Activated naive CD8-positive, alpha-beta T cell treated with anti-CD3 and anti-CD28 coated beads, Interleukin-2, amount 50 U/mL, for 24 hours (primary cell): ENCODE measurements around the gene ADAM11.
A peak's percentile ranks its signal among the peaks of the same experiment; 100 is the strongest.
"Not testable (repeated sequence)": the region's sequence is repeated elsewhere in the genome, so short reads cannot be mapped to it uniquely, and the experiment has no call there.

Experiments used
- ATAC-seq: fragments of 150-1000 bp; cut with Tn5 transposase; one replicate; pipeline ENCODE4 v1.10.0; 2021
- DNase-seq: peaks from one replicate; pipeline ENCODE4 v3.0.0; 2021
- H3K27ac Mint-ChIP-seq: one replicate; pipeline ENCODE4 v1.8.0; 2021; ENCODE audit warnings: mild to moderate bottlenecking, mixed read lengths
- H3K27me3 Mint-ChIP-seq: one replicate; pipeline ENCODE4 v1.8.0; 2021; ENCODE audit warnings: mixed read lengths
- H3K36me3 Mint-ChIP-seq: one replicate; pipeline ENCODE4 v1.8.0; 2021; ENCODE audit warnings: low read depth, mixed read lengths
- H3K4me1 Mint-ChIP-seq: one replicate; pipeline ENCODE4 v1.8.0; 2021; ENCODE audit warnings: mixed read lengths
- H3K4me3 Mint-ChIP-seq: one replicate; pipeline ENCODE4 v1.8.0; 2021; ENCODE audit warnings: mild to moderate bottlenecking, moderate library complexity, mixed read lengths
- H3K9me3 Mint-ChIP-seq: one replicate; pipeline ENCODE4 v1.8.0; 2021; ENCODE audit warnings: mixed read lengths

The ADAM11 gene

DNA sequence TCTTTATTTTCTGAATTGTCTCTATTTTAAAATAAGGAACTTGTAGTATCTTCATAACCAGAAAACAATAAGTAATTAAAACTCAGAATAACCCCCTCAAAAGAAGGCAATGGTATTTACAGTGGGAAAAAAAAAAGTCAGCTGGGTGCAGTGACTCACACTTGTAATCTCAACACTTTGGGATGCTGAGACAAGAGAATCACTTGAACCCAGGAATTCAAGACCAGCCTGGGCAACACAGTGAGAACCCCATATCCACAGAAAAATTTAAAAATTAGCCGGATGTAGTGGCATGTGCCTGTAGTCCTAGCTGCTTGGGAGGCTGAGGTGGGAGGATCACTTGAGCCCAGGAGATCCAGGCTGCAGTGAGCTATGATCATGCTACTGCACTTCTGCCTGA, 33.5 kb downstream of the ADAM11 start:
- Mint-ChIP-seq H3K9me3 (no peaks in the 10 kb centered on the region), H3K4me1 (peaks cover 9% of the 10 kb centered on the region), H3K27ac (no peak overlapping the region), H3K27me3 (no peaks in the 10 kb centered on the region), H3K4me3 (no peak overlapping the region), H3K36me3 (no peaks in the 10 kb centered on the region)
- ATAC-seq (no peak), DNase-seq (no peak)

DNA sequence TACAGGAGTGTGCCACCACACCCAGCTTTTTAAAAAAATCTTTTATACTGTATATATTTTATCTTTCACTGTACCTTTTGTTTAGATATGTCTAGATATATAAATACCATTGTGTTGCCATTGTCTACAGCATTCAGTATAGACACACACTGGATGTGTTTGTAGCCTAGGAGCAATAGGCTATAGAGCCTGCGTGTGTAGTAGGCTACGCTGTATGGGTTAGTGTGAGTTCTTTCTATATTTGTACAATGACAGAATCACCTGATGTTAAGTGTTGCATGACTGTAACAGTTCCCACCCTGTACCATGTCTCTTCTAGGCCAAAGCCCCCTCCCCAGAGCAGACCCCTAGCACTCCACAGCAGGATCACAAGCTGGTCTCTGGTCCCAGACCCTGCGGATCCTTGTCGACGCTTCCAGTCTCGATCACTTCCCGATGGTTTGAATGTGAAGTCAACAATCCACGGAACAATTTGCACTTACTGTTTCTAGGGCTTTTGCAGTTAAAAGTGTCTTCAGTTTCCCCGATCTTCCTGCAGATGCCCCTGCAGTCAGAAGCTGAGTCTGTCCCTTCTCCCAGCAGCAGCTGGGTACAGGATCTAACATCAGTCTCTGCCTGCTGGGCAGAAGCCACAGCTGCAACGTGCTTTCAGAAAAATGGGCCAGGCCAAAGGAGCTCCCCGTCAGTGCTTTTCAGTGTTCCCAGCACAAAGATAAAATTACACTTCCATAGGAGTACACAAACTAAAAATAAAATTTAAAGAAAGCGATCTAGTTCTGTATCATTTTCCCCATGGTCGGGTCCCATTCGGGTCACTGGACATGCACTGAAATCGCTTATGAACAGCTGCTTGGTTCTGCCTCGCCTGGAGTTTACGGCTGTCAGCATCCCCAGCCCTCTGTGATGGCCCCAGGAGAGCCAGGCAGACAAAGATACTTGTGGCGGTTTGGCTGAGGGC, 35.4 kb downstream of the ADAM11 start:
- Mint-ChIP-seq H3K9me3 (no peaks in the 10 kb centered on the region), H3K27me3 (no peaks in the 10 kb centered on the region), H3K27ac (peak overlapping the region; percentile 64), H3K4me3 (no peak overlapping the region), H3K36me3 (no peaks in the 10 kb centered on the region), H3K4me1 (peaks cover 9% of the 10 kb centered on the region)
- ATAC-seq (no peak), DNase-seq (no peak)

DNA sequence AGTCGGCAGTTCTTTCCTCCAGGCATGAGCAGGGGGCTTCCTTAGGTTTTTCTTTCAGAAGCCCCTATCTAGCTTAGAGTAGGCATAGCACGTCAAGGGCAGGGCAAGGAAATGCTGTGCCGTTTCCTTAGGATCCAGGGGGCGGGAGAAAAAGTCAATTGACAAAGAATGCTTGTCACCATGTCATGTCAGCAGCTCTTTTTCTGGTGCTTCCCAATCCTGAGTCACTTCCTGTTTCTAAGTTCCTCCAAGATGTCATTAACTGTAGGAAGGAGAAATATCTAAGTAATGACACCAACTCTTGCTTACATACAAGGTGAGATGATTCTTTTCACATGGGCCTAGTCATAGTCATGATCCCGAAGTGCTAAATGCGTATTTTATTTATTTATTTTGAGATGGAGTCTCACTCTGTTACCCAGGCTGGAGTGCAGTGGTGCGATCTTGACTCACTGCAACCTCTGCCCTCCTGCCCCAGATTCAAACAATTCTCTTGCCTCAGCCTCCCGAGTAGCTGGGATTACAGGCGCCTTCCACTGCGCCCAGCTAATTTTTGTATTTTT, 36.1 kb downstream of the ADAM11 start:
- DNase-seq (no peak), ATAC-seq (peak; percentile 54)
- Mint-ChIP-seq H3K4me1 (peaks cover 9% of the 10 kb centered on the region), H3K27me3 (no peaks in the 10 kb centered on the region), H3K9me3 (no peaks in the 10 kb centered on the region), H3K27ac (peak overlapping the region; percentile 64), H3K36me3 (no peaks in the 10 kb centered on the region), H3K4me3 (no peak overlapping the region)

DNA sequence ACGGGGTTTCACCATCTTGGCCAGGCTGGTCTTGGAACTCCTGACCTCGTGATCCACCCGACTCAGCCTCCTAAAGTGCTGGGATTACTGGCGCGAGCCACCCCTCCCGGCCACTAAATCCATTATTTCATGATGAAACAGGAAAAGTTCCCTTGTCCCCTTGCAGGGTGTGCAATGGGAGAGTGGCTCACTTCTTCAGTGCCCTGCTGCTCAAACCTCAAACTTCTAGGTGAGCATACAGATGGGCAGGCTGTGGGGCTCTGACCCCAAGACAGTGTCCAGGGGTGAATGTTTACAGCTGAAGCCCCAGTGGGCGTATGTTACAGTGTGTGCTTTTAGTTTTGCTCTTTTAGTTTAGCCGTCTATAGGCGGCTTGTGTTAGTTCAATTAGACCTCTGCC, 36.6 kb downstream of the ADAM11 start:
- no peaks in the 10 kb centered on the region for H3K27me3 Mint-ChIP-seq
- H3K4me3 Mint-ChIP-seq = no peak overlapping the region
- DNase-seq (no peak), ATAC-seq (no peak)
- H3K36me3 Mint-ChIP-seq = no peaks in the 10 kb centered on the region
- H3K27ac Mint-ChIP-seq = no peak overlapping the region
- peaks cover 9% of the 10 kb centered on the region for H3K4me1 Mint-ChIP-seq
- H3K9me3 Mint-ChIP-seq = no peaks in the 10 kb centered on the region

DNA sequence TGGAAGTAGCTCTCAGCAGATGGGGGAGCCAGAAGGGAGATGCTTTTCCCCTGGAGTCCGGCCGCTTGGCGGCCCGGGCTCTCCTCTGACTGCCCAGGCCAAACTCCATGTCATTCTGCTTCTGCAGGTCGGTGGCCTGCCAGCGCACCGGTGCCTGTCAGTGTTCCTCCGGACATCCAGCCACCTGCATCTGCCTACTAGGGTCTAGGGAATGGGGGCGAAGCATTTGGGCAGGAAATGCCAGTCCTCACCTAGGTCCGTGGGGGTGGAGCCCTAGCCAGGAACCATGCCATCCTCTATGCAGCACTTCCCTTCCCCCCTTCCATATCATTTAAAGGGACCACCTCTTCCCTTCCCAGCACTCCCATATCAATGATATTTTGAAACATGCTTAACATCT, 37.1 kb downstream of the ADAM11 start:
- no peaks in the 10 kb centered on the region for H3K36me3 Mint-ChIP-seq
- H3K27me3 Mint-ChIP-seq = no peaks in the 10 kb centered on the region
- peaks cover 9% of the 10 kb centered on the region for H3K4me1 Mint-ChIP-seq
- no peak overlapping the region for H3K27ac Mint-ChIP-seq
- no peak overlapping the region for H3K4me3 Mint-ChIP-seq
- DNase-seq (no peak), ATAC-seq (no peak)
- H3K9me3 Mint-ChIP-seq = no peaks in the 10 kb centered on the region

DNA sequence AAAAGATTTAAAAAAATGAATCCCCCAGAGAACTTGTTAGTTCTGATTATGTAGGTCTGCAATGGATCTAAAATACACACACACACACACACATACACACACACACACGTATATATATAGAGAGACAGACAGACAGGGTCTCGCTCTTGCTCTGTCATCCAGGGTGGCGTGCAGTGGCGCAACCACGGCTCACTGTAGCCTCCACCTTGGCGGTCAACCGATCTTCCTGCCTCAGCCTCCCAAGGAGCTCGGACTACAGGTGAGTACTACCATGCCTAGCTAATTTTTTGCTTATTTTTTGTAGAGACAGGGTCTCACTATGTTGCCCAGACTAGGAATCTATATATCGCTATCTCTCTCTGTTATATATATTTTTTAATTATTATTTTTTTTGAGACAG, 37.9 kb downstream of the ADAM11 start:
- no peaks in the 10 kb centered on the region for H3K36me3 Mint-ChIP-seq
- H3K9me3 Mint-ChIP-seq = no peaks in the 10 kb centered on the region
- H3K27me3 Mint-ChIP-seq = no peaks in the 10 kb centered on the region
- DNase-seq (no peak), ATAC-seq (no peak)
- H3K27ac Mint-ChIP-seq = no peak overlapping the region
- H3K4me3 Mint-ChIP-seq = no peak overlapping the region
- H3K4me1 Mint-ChIP-seq = peaks cover 9% of the 10 kb centered on the region

DNA sequence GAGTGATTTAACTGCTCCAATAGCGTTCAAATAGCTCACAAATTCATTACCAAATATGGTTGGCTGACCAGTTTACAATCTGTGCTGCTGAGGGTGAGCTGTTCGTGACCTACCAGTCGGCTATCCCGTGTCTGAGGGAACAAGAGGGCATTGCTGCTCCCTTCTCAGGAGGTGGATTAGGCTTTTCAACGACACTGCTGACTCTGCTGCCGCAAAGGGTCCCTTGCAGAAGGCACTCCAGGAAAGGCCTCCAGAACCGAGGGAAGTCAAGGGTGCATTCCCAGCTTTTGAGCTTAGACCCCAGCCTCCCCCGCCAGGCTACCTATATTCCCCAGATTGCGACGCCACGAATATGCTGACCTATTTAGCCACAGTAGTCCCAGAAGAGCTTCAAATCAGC, 39.0 kb downstream of the ADAM11 start:
- Mint-ChIP-seq H3K27ac (no peak overlapping the region), H3K4me1 (peaks cover 9% of the 10 kb centered on the region), H3K9me3 (no peaks in the 10 kb centered on the region), H3K4me3 (no peak overlapping the region), H3K36me3 (no peaks in the 10 kb centered on the region), H3K27me3 (no peaks in the 10 kb centered on the region)
- DNase-seq (no peak), ATAC-seq (no peak)

DNA sequence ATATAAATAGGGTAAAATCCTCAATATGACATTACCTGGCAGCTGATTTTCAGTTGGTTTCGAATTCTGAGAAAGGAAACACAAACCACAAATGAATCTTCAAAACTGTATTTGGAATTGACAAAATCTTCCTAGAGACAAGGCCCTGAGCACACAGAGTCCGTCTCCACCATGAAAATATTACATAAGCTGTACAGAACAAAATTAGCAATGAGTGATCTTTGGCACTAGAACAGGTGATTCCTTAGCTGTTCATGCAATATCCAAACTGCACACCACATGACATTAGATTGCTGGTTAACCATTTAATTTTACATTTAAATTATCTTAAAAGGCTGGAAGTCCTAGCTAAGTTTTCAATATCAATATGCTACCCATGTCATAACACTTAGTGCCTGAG, 39.6 kb downstream of the ADAM11 start:
- ATAC-seq (no peak), DNase-seq (no peak)
- H3K9me3 Mint-ChIP-seq = no peaks in the 10 kb centered on the region
- H3K36me3 Mint-ChIP-seq = no peaks in the 10 kb centered on the region
- no peak overlapping the region for H3K27ac Mint-ChIP-seq
- H3K4me3 Mint-ChIP-seq = no peak overlapping the region
- H3K4me1 Mint-ChIP-seq = peaks cover 9% of the 10 kb centered on the region
- no peaks in the 10 kb centered on the region for H3K27me3 Mint-ChIP-seq

DNA sequence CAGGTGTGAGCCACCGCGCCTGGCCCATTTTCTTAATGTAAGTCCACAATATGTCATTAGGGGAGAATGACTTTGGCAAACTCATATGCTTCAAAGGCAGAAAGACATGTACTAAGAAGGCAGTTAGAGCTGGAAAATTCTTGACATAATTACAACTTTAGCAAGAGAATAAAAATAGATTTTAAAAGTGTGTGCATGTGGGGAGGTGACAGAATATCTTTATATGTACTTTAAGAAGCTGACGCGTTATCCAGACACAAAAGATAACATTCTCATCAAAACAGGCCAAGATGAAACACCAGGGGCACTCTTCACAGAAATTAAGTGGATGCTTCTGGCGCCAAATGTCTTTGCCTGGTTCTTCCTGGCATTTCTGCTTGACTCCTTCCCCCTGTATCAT, 43.1 kb downstream of the ADAM11 start:
- ATAC-seq (no peak), DNase-seq (no peak)
- Mint-ChIP-seq H3K4me1 (no peaks in the 10 kb centered on the region), H3K4me3 (no peak overlapping the region), H3K9me3 (no peaks in the 10 kb centered on the region), H3K27me3 (no peaks in the 10 kb centered on the region), H3K36me3 (peaks cover 11% of the 10 kb centered on the region), H3K27ac (no peak overlapping the region)

DNA sequence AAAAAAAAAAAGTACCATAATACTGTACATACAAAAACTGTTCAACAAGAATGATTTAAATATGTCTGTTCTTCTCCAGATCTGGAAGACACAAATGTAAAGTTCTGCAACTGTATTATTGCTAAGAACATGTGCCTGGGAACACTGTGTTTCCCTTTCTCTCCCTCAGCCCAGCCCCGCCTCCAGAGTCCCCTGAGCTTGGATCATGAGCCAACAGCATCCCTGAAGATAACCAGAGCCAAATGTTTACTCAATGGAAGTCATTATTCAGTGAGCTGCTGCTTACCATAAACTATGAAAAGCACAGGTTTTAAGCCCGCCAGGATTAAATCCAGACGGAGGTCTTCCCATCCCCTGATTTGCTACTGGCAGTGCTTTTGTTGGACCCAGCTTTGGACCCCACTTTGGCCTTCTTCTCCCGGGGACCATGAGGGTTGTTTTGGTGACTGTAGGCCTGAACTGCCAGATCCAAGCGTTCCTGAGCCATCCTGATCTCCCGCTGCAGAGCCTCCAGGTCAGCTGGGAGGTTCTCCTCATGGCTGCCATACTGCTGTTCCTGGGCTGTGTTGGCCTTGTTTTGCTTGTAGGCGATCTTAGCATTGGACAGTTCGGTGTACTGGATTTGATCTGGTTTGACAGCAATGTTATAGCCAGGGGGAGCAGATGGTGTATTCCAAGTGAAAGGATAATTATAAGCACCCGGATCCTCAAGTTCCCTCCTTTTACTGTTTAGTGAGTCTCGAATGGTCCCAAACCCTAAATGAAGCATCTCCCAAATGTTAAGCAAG, 45.7 kb downstream of the ADAM11 start:
- Mint-ChIP-seq H3K4me1 (no peaks in the 10 kb centered on the region), H3K9me3 (no peaks in the 10 kb centered on the region), H3K36me3 (peaks cover 11% of the 10 kb centered on the region), H3K27ac (no peak overlapping the region), H3K4me3 (no peak overlapping the region), H3K27me3 (peaks cover 5% of the 10 kb centered on the region)
- ATAC-seq = no peak
- DNase-seq = no peak

DNA sequence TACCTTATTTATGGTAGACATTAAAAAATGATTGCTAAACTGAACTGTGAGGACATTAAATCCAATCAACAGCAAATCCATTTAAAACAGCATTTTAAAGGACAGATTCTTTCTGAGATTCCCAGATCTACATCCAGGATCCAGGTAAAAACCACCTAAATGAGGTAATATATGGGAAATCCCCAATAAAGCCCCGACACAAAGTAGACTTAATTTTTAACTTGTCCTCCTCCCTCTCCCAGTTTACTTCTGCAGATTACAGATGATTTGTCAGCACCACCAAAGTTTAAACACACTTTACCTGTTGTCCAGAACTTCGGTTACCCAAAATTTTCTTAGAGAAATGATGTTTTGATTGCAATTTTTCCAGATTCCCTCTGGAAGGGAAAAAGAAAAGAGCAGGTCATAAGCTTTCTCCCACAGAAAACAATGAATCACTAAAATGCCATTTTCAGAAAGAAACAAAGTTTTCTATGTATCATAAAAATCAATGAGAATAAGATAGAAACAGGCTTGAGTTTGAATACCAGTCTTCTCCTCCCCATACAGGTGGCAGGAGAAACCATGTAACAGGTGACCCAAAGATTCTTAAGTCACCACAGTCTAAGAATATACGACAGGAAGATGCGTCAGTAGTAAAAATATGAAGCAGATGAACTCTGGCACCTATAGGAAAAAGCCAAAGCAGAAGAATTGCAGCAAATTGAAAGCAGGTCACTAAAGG, 48.5 kb downstream of the ADAM11 start:
- Mint-ChIP-seq H3K27ac (no peak overlapping the region), H3K4me3 (no peak overlapping the region), H3K9me3 (no peaks in the 10 kb centered on the region), H3K4me1 (no peaks in the 10 kb centered on the region), H3K27me3 (peaks cover 5% of the 10 kb centered on the region), H3K36me3 (peaks cover 11% of the 10 kb centered on the region)
- no peak for ATAC-seq
- DNase-seq = no peak

DNA sequence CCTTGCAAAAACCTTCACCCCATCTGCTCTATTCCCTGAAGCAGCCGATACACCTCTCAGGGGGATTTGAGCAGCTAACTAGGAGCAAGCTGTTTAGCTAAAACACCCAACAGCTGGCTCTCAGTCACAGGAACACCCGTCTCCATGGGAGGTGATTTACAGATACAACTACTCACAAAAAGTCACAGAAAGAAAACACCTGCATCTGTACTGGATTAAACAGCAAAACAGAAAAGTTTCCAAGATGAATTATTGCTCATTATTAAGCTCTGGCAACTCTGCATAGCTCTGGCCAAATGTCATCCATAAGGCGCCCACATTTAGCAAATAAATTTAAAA, 49.0 kb downstream of the ADAM11 start:
- Mint-ChIP-seq H3K27ac (no peak overlapping the region), H3K4me1 (no peaks in the 10 kb centered on the region), H3K9me3 (no peaks in the 10 kb centered on the region), H3K27me3 (peaks cover 6% of the 10 kb centered on the region), H3K4me3 (no peak overlapping the region), H3K36me3 (peaks cover 11% of the 10 kb centered on the region)
- DNase-seq (no peak), ATAC-seq (no peak)

DNA sequence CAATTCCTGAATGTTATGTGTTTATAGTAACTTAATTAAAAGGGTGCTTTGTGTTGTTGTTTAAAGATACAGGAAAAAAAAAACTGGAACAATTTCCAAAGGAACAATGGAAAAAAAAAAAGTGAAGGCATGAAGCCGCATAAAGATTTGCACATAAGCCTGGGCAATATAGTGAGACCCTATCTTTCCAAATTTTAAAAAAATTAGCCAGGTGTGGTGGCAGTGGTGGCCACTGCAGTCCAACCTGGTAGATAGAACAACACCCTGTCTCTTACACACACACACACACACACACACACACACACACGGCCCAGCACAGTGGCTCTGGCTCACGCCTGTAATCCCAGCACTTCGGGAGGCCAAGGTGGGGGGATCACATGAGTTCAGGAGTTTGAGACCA, 49.4 kb downstream of the ADAM11 start:
- no peak for ATAC-seq
- Mint-ChIP-seq H3K4me1 (no peaks in the 10 kb centered on the region), H3K27me3 (peaks cover 9% of the 10 kb centered on the region), H3K9me3 (no peaks in the 10 kb centered on the region), H3K27ac (no peak overlapping the region), H3K36me3 (peaks cover 11% of the 10 kb centered on the region), H3K4me3 (no peak overlapping the region)
- no peak for DNase-seq

DNA sequence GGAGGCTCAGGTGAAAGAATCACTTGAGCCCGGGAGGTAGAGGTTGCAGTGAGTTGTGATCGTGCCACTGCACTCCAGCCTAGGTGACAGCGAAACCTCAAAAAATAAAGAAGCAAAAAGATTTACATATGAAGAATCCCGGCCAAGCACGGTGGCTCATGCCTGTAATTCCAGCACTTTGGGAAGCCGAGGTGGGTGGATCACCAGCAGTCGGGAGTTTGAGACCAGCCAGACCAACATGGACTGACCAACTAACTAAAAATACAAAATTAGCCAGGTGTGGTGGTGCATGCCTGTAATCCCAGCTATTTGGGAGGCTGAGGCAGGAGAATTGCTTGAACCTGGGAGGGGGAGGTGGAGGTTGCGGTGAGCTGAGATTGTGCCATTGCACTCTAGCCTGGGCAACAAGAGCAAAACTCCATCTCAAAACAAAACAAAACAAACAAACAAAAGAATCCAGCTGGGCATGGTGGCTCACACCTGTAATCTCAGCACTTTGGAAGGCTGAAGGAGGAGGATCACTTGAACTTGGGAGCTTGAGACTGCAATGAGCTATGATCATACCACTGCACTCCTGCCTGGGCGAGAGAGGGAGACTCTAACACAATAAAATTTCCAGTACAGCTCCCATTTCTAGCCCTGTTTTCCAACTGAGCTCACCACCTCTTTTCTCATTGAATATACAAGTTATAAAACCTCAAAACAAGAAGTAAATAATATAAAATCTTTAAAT, 50.0 kb downstream of the ADAM11 start:
- H3K4me3 Mint-ChIP-seq, H3K27ac Mint-ChIP-seq, ATAC-seq: not testable (repeated sequence)

More for the DNA sequence above, 50.0 kb downstream of the ADAM11 start:
- H3K4me1 Mint-ChIP-seq, H3K9me3 Mint-ChIP-seq, H3K27me3 Mint-ChIP-seq, DNase-seq: not testable (repeated sequence)
- peaks cover 11% of the 10 kb centered on the region for H3K36me3 Mint-ChIP-seq
